HEK293 (cell line): Measurements from ENCODE around the gene PIEZO1.

Experiments used
- BCL11B ChIP-seq: fragments of 450-650 bp; formaldehyde crosslinking; IDR thresholded peaks from 2 replicates; pipeline ENCODE4 v1.5.1; 2016; ENCODE audit warnings: low read depth, missing biosample characterization, missing genetic modification characterization
- CTCF ChIP-seq: fragments of 450-650 bp; formaldehyde crosslinking; IDR thresholded peaks from 2 replicates; pipeline ENCODE4 v1.5.1; 2016; ENCODE audit warnings: missing biosample characterization, missing genetic modification characterization
- EGR2 ChIP-seq: fragments of 450-650 bp; formaldehyde crosslinking; IDR thresholded peaks from 2 replicates; pipeline ENCODE4 v1.5.1; 2016; ENCODE audit warnings: low read depth, missing biosample characterization, missing genetic modification characterization
- HIC1 ChIP-seq: fragments of 450-650 bp; formaldehyde crosslinking; IDR thresholded peaks from 2 replicates; pipeline ENCODE4 v1.5.1; 2016; ENCODE audit warnings: missing biosample characterization, missing genetic modification characterization
- KLF9 ChIP-seq: fragments of 450-650 bp; formaldehyde crosslinking; IDR thresholded peaks from 2 replicates; pipeline ENCODE4 v1.5.1; 2016; ENCODE audit warnings: missing biosample characterization, missing genetic modification characterization, low read depth
- OVOL3 ChIP-seq: fragments of 450-650 bp; formaldehyde crosslinking; IDR thresholded peaks from 2 replicates; pipeline ENCODE4 v1.5.1; 2016; ENCODE audit warnings: missing biosample characterization, missing genetic modification characterization
- SP7 ChIP-seq: fragments of 450-650 bp; formaldehyde crosslinking; IDR thresholded peaks from 2 replicates; pipeline ENCODE4 v1.5.1; 2016; ENCODE audit warnings: missing biosample characterization, missing genetic modification characterization
- TCF7L2 ChIP-seq: IDR thresholded peaks from 2 replicates; pipeline ENCODE4 v1.6.1; 2011; ENCODE audit warnings: low read depth, mild to moderate bottlenecking, inconsistent platforms, low read length, moderate library complexity, borderline replicate concordance
- ZBTB17 ChIP-seq: fragments of 450-650 bp; formaldehyde crosslinking; IDR thresholded peaks from 2 replicates; pipeline ENCODE4 v1.5.1; 2016; ENCODE audit warnings: missing biosample characterization, missing genetic modification characterization
- ZFP69B ChIP-seq: fragments of 450-650 bp; formaldehyde crosslinking; IDR thresholded peaks from 2 replicates; pipeline ENCODE4 v1.5.1; 2016; ENCODE audit warnings: missing biosample characterization, missing genetic modification characterization
- ZNF10 ChIP-seq: fragments of 450-650 bp; formaldehyde crosslinking; IDR thresholded peaks from 2 replicates; pipeline ENCODE4 v1.5.1; 2017; ENCODE audit warnings: missing biosample characterization, missing genetic modification characterization
- ZNF114 ChIP-seq: fragments of 450-650 bp; formaldehyde crosslinking; IDR thresholded peaks from 2 replicates; pipeline ENCODE4 v1.5.0; 2017; ENCODE audit warnings: missing biosample characterization, missing genetic modification characterization
- ZNF2 ChIP-seq: fragments of 450-650 bp; formaldehyde crosslinking; IDR thresholded peaks from 2 replicates; pipeline ENCODE4 v1.5.1; 2016; ENCODE audit warnings: missing biosample characterization, missing genetic modification characterization
- ZNF214 ChIP-seq: fragments of 450-650 bp; formaldehyde crosslinking; IDR thresholded peaks from 2 replicates; pipeline ENCODE4 v1.5.1; 2017; ENCODE audit warnings: missing biosample characterization, mild to moderate bottlenecking, missing genetic modification characterization, borderline replicate concordance
- ZNF302 ChIP-seq: fragments of 450-650 bp; formaldehyde crosslinking; IDR thresholded peaks from 2 replicates; pipeline ENCODE4 v1.5.1; 2016; ENCODE audit warnings: missing biosample characterization, missing genetic modification characterization, low read depth
- ZNF341 ChIP-seq: fragments of 450-650 bp; formaldehyde crosslinking; IDR thresholded peaks from 2 replicates; pipeline ENCODE4; 2016; ENCODE audit warnings: low read depth, missing biosample characterization, missing genetic modification characterization
- ZNF350 ChIP-seq: fragments of 450-650 bp; formaldehyde crosslinking; IDR thresholded peaks from 2 replicates; pipeline ENCODE4 v1.5.0; 2017; ENCODE audit warnings: missing biosample characterization, mild to moderate bottlenecking, missing genetic modification characterization
- ZNF423 ChIP-seq: fragments of 450-650 bp; formaldehyde crosslinking; IDR thresholded peaks from 2 replicates; pipeline ENCODE4 v1.5.1; 2016; ENCODE audit warnings: missing biosample characterization, missing genetic modification characterization
- ZNF449 ChIP-seq: fragments of 450-650 bp; formaldehyde crosslinking; IDR thresholded peaks from 2 replicates; pipeline ENCODE4 v1.5.1; 2017; ENCODE audit warnings: missing biosample characterization, mild to moderate bottlenecking, missing genetic modification characterization, moderate library complexity
- ZNF501 ChIP-seq: fragments of 450-650 bp; formaldehyde crosslinking; IDR thresholded peaks from 2 replicates; pipeline ENCODE4 v1.5.1; 2016; ENCODE audit warnings: missing biosample characterization, missing genetic modification characterization
- ZNF600 ChIP-seq: fragments of 450-650 bp; formaldehyde crosslinking; IDR thresholded peaks from 2 replicates; pipeline ENCODE4 v1.5.1; 2016; ENCODE audit warnings: missing biosample characterization, missing genetic modification characterization
- ZNF610 ChIP-seq: fragments of 450-650 bp; formaldehyde crosslinking; IDR thresholded peaks from 2 replicates; pipeline ENCODE4 v1.5.1; 2016; ENCODE audit warnings: missing biosample characterization, missing genetic modification characterization, borderline replicate concordance
- ZNF623 ChIP-seq: fragments of 450-650 bp; formaldehyde crosslinking; IDR thresholded peaks from 2 replicates; pipeline ENCODE4 v1.5.1; 2016; ENCODE audit warnings: missing biosample characterization, missing genetic modification characterization
- ZNF707 ChIP-seq: fragments of 450-650 bp; formaldehyde crosslinking; IDR thresholded peaks from 2 replicates; pipeline ENCODE4 v1.5.1; 2016; ENCODE audit warnings: missing biosample characterization, missing genetic modification characterization
- ZSCAN16 ChIP-seq: fragments of 450-650 bp; formaldehyde crosslinking; IDR thresholded peaks from 2 replicates; pipeline ENCODE4 v1.5.1; 2016; ENCODE audit warnings: missing biosample characterization, missing genetic modification characterization
- ZSCAN4 ChIP-seq: fragments of 450-650 bp; formaldehyde crosslinking; IDR thresholded peaks from 2 replicates; pipeline ENCODE4 v1.5.1; 2017; ENCODE audit warnings: missing biosample characterization, missing genetic modification characterization
- ZSCAN5A ChIP-seq: fragments of 450-650 bp; formaldehyde crosslinking; IDR thresholded peaks from 2 replicates; pipeline ENCODE4 v1.5.1; 2016; ENCODE audit warnings: missing biosample characterization, missing genetic modification characterization

The PIEZO1 gene

GRCh38 chr16:88732172-88732960 lies 52.7 kb downstream of the PIEZO1 start (continued):
- TF ChIP-seq ZNF600 (peak; percentile 56), ZNF610 (tag by site-specific recombination) (no peak), ZNF449 (tag by site-specific recombination) (no peak), ZSCAN4 (no peak), ZNF623 (tag by site-specific recombination) (no peak), ZNF501 (tag by site-specific recombination) (no peak), TCF7L2 (no peak), ZNF423 (no peak), ZBTB17 (no peak), ZNF114 (tag by site-specific recombination) (no peak), CTCF (tag by site-specific recombination) (no peak), BCL11B (tag by site-specific recombination) (0 out of 2 replicates have a peak, but pooled peaks have one; percentile 18), ZSCAN5A (no peak), ZNF341 (tag by site-specific recombination) (peak; percentile 44; the same call in 1 of the 2 replicates), ZNF350 (tag by site-specific recombination) (no peak), ZNF10 (tag by site-specific recombination) (0 out of 2 replicates have a peak, but pooled peaks have one; percentile 27), OVOL3 (no peak), ZNF302 (tag by site-specific recombination) (no peak), ZNF707 (tag by site-specific recombination) (no peak), ZNF214 (no peak), SP7 (tag by site-specific recombination) (no peak), ZNF2 (tag by site-specific recombination) (no peak), KLF9 (tag by site-specific recombination) (no peak), EGR2 (tag by site-specific recombination) (no peak), ZSCAN16 (tag by site-specific recombination) (no peak), HIC1 (tag by site-specific recombination) (peak; percentile 53), ZFP69B (peak; percentile 37; the same call in 1 of the 2 replicates)
